Stomach (tissue), 9 donors: ENCODE measurements around the gene TNNI2. TPM values are rescaled to one million over a fixed set of nuclear protein-coding genes. Genes with fewer than 3 reads are reported as not detected.

Source experiments
- DNase-seq, 2 donors: peaks; one replicate each; pipeline versions ENCODE4 v3.0.0 to v3.0.0-alpha.2; 2013 to 2019
- H3K27ac ChIP-seq, 5 donors: fragments of 200-600 bp in 4 of 5; sonication (generic) in 4 of 5; one replicate each; pipeline ENCODE4 v1.5.1; 2013 to 2019; ENCODE audit warnings: mild to moderate bottlenecking in 1 of 5, moderate library complexity in 1 of 5
- H3K27me3 ChIP-seq, 3 donors: fragments of 200-600 bp; sonication (generic); one replicate each; pipeline ENCODE4 v1.5.1; 2017 to 2019; ENCODE audit warnings: mixed run types in 1 of 3
- H3K36me3 ChIP-seq, 4 donors: fragments of 200-600 bp; sonication (generic); 1 replicate in 3 of 4; 2 replicates in 1 of 4; pipeline ENCODE4 v1.5.1; 2016 to 2019
- H3K4me1 ChIP-seq, 4 donors: fragments of 200-600 bp; sonication (generic); one replicate each; pipeline ENCODE4 v1.5.1; 2016 to 2019
- H3K4me3 ChIP-seq, 4 donors: fragments of 200-600 bp; sonication (generic) in 3 of 4; one replicate each; pipeline ENCODE4 v1.5.1; 2016 to 2019; ENCODE audit warnings: mild to moderate bottlenecking in 1 of 4
- H3K9me3 ChIP-seq, 4 donors: fragments of 200-600 bp; sonication (generic); one replicate each; pipeline ENCODE4 v1.5.1; 2016 to 2019
- EP300 ChIP-seq: sonication (generic); formaldehyde crosslinking; IDR thresholded peaks from one replicate; pipeline ENCODE4 v1.6.1; 2017; ENCODE audit warnings: antibody characterized with exemption
- POLR2A ChIP-seq, 4 donors: fragments of 450-650 bp; IDR thresholded peaks; one replicate each; pipeline ENCODE4 v1.6.1; 2016; ENCODE audit warnings: antibody characterized with exemption in 4 of 4, control low read depth in 2 of 4, mild to moderate bottlenecking in 1 of 4, moderate library complexity in 1 of 4
- POLR2AphosphoS5 ChIP-seq, 3 donors: sonication (generic); formaldehyde crosslinking; IDR thresholded peaks; one replicate each; pipeline ENCODE4 v1.6.1; 2016; ENCODE audit warnings: antibody characterized with exemption in 3 of 3
- WGBS, 5 donors: extraction: QIAGEN DNeasy Blood & Tissue Kit in 3 of 5; methylation state at CpG; one replicate each; pipeline versions ENCODE4 v1.1.5 to v1.1.7; 2013 to 2018; 5-methylcytosine and 5-hydroxymethylcytosine counted together
- intact Hi-C: fragments of 100-400 bp; cut with DNase I; formaldehyde crosslinking; loops from one replicate; pipeline ENCODE4 v1.15.1; 2023; ENCODE audit warnings: low total_unique reads
- polyA plus RNA-seq, 3 donors: library from polyadenylated mRNA; stranded (reverse); fragments of 200-250 nt; gene quantifications; one replicate each; pipeline ENCODE4 v1.2.3, GENCODE V29; 2013
- total RNA-seq, 5 donors: library from RNA; depleted of rRNA; stranded (reverse); fragments of >200 nt; gene quantifications; one replicate each; pipeline versions ENCODE4 v1.1.0 to v1.2.3, GENCODE V29; 2014 to 2016
- TF ChIP-seq, protein P1 (sequence below), 7 experiments: fragments of 450-650 bp in 4 of 7; fragments of 200-600 bp in 3 of 7; sonication (generic) in 3 of 7; IDR thresholded peaks; one replicate each; pipeline ENCODE4 v1.5.1; 2016 to 2019; ENCODE audit warnings: antibody characterized with exemption in 7 of 7, control low read depth in 2 of 7, mild to moderate bottlenecking in 1 of 7
- donor health status: healthy with polysubstance abuse.
- donor health status: Bipolar disorder and iron deficiency.
- donor health status: healthy.

The TNNI2 gene
- total and polyA plus RNA-seq, 8 donors = 0.93 to 23.4 (median 12.1) TPM; not detected in 4

DNA sequence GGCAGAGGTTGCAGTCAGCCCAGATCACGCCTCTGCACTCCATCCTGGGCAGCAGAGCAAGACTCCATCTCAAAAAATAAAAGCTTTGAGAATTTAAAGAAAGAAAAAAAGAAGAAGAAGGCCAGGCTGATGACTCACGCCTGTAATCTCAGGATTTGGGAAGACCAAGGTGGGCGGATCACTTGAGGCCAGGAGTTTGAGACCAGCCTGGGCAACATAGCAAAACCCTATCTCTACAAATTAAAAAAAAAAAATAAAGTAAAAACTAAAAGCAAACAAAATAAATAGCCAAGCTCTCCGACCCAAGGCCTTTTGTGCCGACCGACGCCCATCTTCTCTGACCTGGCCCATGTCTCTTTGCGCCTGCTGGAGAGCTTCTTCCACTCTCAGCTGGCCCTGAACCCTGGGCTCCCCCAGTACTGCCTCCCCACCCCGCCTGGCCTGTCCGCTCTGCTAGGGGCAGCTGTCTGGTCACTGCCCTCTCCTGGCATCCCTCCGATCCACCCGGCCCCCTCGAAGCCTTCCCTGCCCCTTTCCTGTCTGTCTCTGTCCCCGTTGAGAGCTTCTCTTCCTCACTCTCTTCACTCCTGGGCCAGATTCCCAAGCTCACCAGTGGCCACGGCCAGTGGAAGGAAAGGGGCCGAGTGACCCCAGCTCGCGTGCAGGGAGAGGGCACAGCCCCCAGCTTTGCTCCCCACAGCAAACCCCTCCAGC, 9.3 kb downstream of the TNNI2 start:
- Histone ChIP-seq H3K36me3 (no peaks in the 10 kb centered on the region), H3K9me3 (no peaks in the 10 kb centered on the region), H3K4me1 (peaks cover 0 to 58% (median 9%) of the 10 kb centered on the region in 4 donors), H3K4me3 (no peak overlapping the region), H3K27me3 (no peaks in the 10 kb centered on the region), H3K27ac (no peak overlapping the region)
- intact Hi-C loops = no loop called here
- 77 to 81% (median 79%) methylated on average over 18 of the region's 18 CpGs for WGBS, 5 donors
- TF ChIP-seq POLR2A (IDR thresholded peaks at IDR 0.05) (no peak), POLR2AphosphoS5 (IDR thresholded peaks at IDR 0.05) (no peak), EP300 (no peak)
- TF ChIP-seq, protein P1, sequence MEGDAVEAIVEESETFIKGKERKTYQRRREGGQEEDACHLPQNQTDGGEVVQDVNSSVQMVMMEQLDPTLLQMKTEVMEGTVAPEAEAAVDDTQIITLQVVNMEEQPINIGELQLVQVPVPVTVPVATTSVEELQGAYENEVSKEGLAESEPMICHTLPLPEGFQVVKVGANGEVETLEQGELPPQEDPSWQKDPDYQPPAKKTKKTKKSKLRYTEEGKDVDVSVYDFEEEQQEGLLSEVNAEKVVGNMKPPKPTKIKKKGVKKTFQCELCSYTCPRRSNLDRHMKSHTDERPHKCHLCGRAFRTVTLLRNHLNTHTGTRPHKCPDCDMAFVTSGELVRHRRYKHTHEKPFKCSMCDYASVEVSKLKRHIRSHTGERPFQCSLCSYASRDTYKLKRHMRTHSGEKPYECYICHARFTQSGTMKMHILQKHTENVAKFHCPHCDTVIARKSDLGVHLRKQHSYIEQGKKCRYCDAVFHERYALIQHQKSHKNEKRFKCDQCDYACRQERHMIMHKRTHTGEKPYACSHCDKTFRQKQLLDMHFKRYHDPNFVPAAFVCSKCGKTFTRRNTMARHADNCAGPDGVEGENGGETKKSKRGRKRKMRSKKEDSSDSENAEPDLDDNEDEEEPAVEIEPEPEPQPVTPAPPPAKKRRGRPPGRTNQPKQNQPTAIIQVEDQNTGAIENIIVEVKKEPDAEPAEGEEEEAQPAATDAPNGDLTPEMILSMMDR (IDR thresholded peaks at IDR 0.05) = no peak
- no peak for DNase-seq

DNA sequence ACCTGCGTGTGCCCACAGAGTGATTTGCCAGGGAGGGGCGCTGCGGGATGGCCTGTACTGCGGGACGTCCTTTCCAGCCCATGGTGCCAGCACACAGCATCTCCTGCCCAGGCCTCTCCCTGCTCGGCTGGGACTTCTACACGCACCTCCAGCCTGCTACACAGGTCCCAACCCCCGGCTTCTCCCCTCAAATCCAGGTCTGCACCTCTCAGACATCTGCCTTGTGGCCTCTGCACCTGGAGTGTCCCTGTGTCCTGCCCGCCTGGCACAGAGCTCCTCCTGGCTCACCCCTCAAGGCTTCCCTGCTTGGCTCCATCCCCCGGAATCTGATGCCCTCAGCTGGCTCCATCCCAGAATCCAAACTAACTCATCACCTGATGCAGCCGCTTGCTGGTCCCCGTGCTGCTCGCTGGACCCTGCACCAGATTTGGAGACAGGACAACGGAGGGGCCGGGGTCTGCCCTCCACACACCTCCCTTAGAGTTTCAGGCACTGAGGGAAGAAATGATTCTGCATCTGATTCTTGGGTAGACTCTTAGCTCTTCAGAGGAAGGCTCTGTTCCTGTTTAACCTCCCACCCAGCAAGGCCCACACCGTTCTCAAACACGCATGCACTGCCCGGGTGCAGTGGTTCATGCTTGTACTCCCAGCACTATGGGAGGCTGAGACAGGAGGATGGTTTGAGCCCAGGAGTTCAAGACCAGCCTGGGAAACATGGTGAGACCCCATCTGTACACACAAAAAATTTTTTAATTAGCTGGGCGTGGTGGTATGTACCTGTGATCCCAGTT, 10.1 kb downstream of the TNNI2 start:
- no peaks in the 10 kb centered on the region for H3K27me3 ChIP-seq
- H3K4me3 ChIP-seq = no peak overlapping the region
- intact Hi-C loops = no loop called here
- peaks cover 0 to 55% (median 9%) of the 10 kb centered on the region in 4 donors for H3K4me1 ChIP-seq
- H3K27ac ChIP-seq = no peak overlapping the region
- 87 to 95% (median 91%) methylated on average over 19 of the region's 19 CpGs for WGBS, 5 donors
- no peaks in the 10 kb centered on the region for H3K36me3 ChIP-seq
- TF ChIP-seq, protein P1 (IDR thresholded peaks at IDR 0.05) = no peak
- TF ChIP-seq POLR2AphosphoS5 (IDR thresholded peaks at IDR 0.05) = no peak
- no peak for TF ChIP-seq POLR2A (IDR thresholded peaks at IDR 0.05)
- TF ChIP-seq EP300 = no peak
- no peak for DNase-seq
- H3K9me3 ChIP-seq = no peaks in the 10 kb centered on the region

DNA sequence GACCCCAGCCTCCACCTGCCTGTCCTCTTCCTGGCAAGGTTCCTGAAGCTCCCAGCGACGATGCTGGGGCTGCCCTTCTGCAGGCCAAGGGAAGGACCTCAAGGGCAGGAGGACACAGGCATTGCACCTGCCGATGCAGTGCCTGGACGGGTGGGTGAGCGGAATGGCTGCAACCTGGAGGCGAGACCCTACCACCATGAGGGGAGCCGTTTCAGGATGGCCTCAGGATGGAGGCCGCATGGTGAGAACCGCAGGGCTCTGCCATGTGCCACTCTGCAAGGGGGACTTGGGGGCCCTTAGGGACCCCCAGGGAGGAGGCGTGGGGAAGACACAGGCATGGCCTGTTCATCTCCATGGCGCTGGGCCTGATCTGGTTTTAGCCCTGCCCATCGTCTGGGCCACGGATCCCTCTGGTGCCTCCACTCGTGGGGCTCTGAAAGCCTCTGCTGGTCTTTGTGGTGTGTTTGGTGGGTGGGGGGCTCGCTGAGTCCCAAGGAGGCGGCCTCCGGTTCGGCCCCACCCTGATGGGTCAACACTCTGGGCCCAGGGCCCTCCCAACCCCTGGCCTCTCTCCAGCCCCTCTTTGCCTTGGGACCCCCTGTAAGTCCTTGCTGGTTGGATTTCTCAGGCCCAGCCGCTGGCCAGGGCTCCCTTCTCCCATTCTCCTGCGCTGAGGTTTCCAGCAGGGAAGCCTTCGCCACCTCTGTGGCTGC, 12.8 kb downstream of the TNNI2 start:
- Histone ChIP-seq H3K36me3 (no peaks in the 10 kb centered on the region), H3K9me3 (no peaks in the 10 kb centered on the region), H3K27ac (peak overlapping the region in 3 of 5 donors; percentile 20 to 80 (median 79)), H3K4me1 (peaks cover 0 to 54% (median 7%) of the 10 kb centered on the region in 4 donors), H3K4me3 (no peak overlapping the region), H3K27me3 (no peaks in the 10 kb centered on the region)
- TF ChIP-seq, protein P1 (IDR thresholded peaks at IDR 0.05) = no peak
- TF ChIP-seq POLR2AphosphoS5 (IDR thresholded peaks at IDR 0.05) = no peak
- 84 to 94% (median 89%) methylated on average over 8 to 21 of the region's 21 CpGs for WGBS, 5 donors
- intact Hi-C loops = no loop called here
- no peak for DNase-seq

DNA sequence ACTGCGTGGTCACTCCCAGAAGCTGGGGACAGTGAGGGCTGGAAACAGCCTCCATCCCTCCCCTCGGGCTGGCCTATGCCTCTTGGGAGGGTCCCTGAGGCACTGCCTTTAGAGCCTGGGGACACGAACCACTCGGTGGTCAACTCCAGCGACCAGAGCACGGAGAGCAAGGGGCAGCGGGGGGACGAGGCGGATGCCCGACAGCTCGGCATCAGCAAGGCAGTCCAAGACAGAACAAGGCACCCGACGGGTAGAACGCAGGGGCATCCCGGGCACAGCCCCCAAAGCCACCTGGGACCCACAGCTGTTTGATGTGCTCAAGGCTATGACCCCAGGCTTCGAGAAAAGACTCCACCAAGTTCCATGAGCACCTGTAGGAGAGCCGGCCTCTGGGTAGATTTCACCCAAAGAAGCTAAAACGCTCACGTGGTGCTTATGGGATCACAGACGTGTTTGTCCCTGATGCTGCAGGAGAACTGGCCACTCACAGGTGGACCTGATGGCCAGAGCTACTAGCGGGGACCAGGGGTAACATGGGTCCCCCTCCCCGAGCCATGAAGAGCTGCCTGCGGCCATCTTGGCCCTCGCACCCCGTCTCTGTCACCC, 13.6 kb downstream of the TNNI2 start:
- 81 to 83% (median 83%) methylated on average over 14 to 25 of the region's 25 CpGs for WGBS, 5 donors
- H3K36me3 ChIP-seq = no peaks in the 10 kb centered on the region
- intact Hi-C loops = no loop called here
- TF ChIP-seq, protein P1 (IDR thresholded peaks at IDR 0.05) = no peak
- TF ChIP-seq POLR2AphosphoS5 (IDR thresholded peaks at IDR 0.05) = no peak
- no peak for TF ChIP-seq POLR2A (IDR thresholded peaks at IDR 0.05)
- TF ChIP-seq EP300 = no peak
- H3K4me3 ChIP-seq = no peak overlapping the region
- H3K27ac ChIP-seq = peak overlapping the region in 3 of 5 donors; percentile 11 to 80 (median 79)
- peaks cover 0 to 61% (median 7%) of the 10 kb centered on the region in 4 donors for H3K4me1 ChIP-seq
- H3K27me3 ChIP-seq = no peaks in the 10 kb centered on the region
- no peak for DNase-seq
- H3K9me3 ChIP-seq = no peaks in the 10 kb centered on the region
